DOHH2 (cell line): ENCODE data around the gene DACH1.
"Not testable (repeated sequence)": the region's sequence is repeated elsewhere in the genome, so short reads cannot be mapped to it uniquely, and the experiment has no call there.

Experiments
- H3F3A ChIP-seq: fragments of 200-600 bp; sonication (generic), shearing (Covaris generic); 2 replicates; pipeline ENCODE4 v1.6.0; 2016; ENCODE audit warnings: antibody characterized with exemption, mild to moderate bottlenecking; ENCODE audit not compliant: control insufficient read depth, insufficient read depth
- H3K27ac ChIP-seq: fragments of 200-600 bp; sonication (generic); 2 replicates; pipeline ENCODE4 v1.5.1; 2014; ENCODE audit warnings: low read depth, mild to moderate bottlenecking, low read length, moderate library complexity
- H3K27me3 ChIP-seq: fragments of 200-600 bp; sonication (generic); 2 replicates; pipeline ENCODE4 v1.6.1; 2014; ENCODE audit warnings: mild to moderate bottlenecking, low read length, mixed read lengths; ENCODE audit not compliant: control insufficient read depth
- H3K36me3 ChIP-seq: fragments of 200-600 bp; sonication (generic); 2 replicates; pipeline ENCODE4 v1.6.1; 2014; ENCODE audit warnings: mild to moderate bottlenecking, low read length, moderate library complexity, mixed read lengths; ENCODE audit not compliant: control insufficient read depth
- H3K4me1 ChIP-seq: fragments of 200-600 bp; sonication (generic); 2 replicates; pipeline ENCODE4 v1.6.1; 2014; ENCODE audit warnings: mild to moderate bottlenecking, low read length, mixed read lengths; ENCODE audit not compliant: control insufficient read depth
- H3K4me2 ChIP-seq: fragments of 200-600 bp; sonication (generic); 2 replicates; pipeline ENCODE4 v1.6.0; 2014; ENCODE audit warnings: mild to moderate bottlenecking, low read length, moderate library complexity
- H3K4me3 ChIP-seq: fragments of 200-600 bp; sonication (generic); 2 replicates; pipeline ENCODE4 v1.5.1; 2014; ENCODE audit warnings: mild to moderate bottlenecking, low read length, mixed read lengths
- H3K79me2 ChIP-seq: fragments of 200-600 bp; sonication (generic); 2 replicates; pipeline ENCODE4 v1.6.1; 2014; ENCODE audit warnings: mild to moderate bottlenecking, low read length, mixed read lengths; ENCODE audit not compliant: control insufficient read depth
- H3K9me2 ChIP-seq: fragments of 200-600 bp; sonication (generic); replicated peaks from 2 replicates; pipeline ENCODE4 v1.6.1; 2014; ENCODE audit warnings: mild to moderate bottlenecking, low read length, mixed read lengths; ENCODE audit not compliant: control insufficient read depth
- H3K9me3 ChIP-seq: fragments of 200-600 bp; sonication (generic); 2 replicates; pipeline ENCODE4 v1.6.1; 2014; ENCODE audit warnings: antibody characterized with exemption, low read length, mixed read lengths; ENCODE audit not compliant: control insufficient read depth, insufficient read depth
- H4K20me1 ChIP-seq: fragments of 200-600 bp; sonication (generic); 2 replicates; pipeline ENCODE4 v1.6.0; 2014; ENCODE audit warnings: low read depth, mild to moderate bottlenecking, antibody characterized with exemption, low read length, moderate library complexity; ENCODE audit not compliant: control insufficient read depth, insufficient read depth
- EZH2phosphoT487 ChIP-seq: fragments of 200-600 bp; sonication (generic); IDR thresholded peaks from 2 replicates; pipeline ENCODE4 v1.6.1; 2017; ENCODE audit warnings: borderline replicate concordance, mild to moderate bottlenecking, antibody characterized with exemption, low read length, moderate library complexity, mixed read lengths
- TF ChIP-seq, protein P1 (sequence below): fragments of 200-600 bp; sonication (generic); IDR thresholded peaks from one replicate; pipeline ENCODE4 v1.5.1; 2014; ENCODE audit warnings: antibody characterized with exemption, mild to moderate bottlenecking, low read depth, low read length; ENCODE audit not compliant: poor library complexity, severe bottlenecking

DACH1 gene

DNA sequence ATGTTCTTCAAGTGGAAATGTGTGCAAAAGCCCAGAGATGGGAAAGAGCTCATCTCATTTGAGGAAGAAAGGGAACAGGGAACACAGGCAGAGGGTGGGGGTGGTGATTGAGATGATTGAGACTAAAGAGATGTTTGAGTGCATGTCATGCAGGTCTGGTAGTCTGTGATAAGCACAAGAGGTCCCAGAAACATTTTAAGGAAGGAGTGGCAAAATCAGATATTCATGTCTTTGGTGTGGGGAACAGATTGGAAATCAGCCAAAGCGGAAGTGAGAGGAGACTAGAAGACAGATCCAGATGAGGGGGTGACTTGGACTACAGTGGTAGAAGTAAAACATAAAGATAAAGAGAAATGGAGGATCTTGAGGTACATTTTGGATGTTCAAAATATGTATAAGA is 39.4 kb upstream of the DACH1 start:
- Histone ChIP-seq H3K79me2 (no peaks in the 10 kb centered on the region), H3K4me2 (no peak overlapping the region), H3K27ac (no peak overlapping the region), H3K4me1 (no peaks in the 10 kb centered on the region), H4K20me1 (no peaks in the 10 kb centered on the region), H3K9me3 (no peaks in the 10 kb centered on the region), H3F3A (no peaks in the 10 kb centered on the region), H3K27me3 (no peaks in the 10 kb centered on the region), H3K4me3 (no peak overlapping the region), H3K36me3 (no peaks in the 10 kb centered on the region), H3K9me2 (no peaks in the 10 kb centered on the region)
- TF ChIP-seq, protein P1, sequence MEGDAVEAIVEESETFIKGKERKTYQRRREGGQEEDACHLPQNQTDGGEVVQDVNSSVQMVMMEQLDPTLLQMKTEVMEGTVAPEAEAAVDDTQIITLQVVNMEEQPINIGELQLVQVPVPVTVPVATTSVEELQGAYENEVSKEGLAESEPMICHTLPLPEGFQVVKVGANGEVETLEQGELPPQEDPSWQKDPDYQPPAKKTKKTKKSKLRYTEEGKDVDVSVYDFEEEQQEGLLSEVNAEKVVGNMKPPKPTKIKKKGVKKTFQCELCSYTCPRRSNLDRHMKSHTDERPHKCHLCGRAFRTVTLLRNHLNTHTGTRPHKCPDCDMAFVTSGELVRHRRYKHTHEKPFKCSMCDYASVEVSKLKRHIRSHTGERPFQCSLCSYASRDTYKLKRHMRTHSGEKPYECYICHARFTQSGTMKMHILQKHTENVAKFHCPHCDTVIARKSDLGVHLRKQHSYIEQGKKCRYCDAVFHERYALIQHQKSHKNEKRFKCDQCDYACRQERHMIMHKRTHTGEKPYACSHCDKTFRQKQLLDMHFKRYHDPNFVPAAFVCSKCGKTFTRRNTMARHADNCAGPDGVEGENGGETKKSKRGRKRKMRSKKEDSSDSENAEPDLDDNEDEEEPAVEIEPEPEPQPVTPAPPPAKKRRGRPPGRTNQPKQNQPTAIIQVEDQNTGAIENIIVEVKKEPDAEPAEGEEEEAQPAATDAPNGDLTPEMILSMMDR: no peak
- no peak for TF ChIP-seq EZH2phosphoT487

DNA sequence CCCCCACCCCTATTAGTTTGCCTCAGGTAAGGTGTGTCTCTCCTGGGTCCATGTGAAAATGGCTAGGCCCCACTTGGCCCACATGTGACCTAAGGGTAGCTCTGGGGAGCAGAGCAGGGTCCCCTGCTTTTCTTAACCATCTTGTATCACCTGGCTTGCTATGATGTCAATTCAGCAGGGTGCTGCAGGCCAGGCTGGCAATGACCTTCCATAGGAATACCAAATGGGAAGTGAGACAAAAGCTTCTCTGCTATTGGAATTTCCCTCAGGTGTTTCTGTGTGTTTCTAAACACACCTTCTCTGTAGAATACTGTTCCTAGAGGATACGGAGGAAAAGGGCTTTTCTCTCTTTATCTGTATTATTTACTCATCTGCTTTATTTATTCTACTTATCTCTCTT is 35.7 kb upstream of the DACH1 start:
- no peak overlapping the region for H3K4me3 ChIP-seq
- H3K4me2 ChIP-seq: no peak overlapping the region
- no peaks in the 10 kb centered on the region for H3K4me1 ChIP-seq
- no peak for TF ChIP-seq EZH2phosphoT487
- TF ChIP-seq, protein P1: no peak
- H4K20me1 ChIP-seq: no peaks in the 10 kb centered on the region
- H3F3A ChIP-seq: no peaks in the 10 kb centered on the region
- no peaks in the 10 kb centered on the region for H3K27me3 ChIP-seq
- H3K9me3 ChIP-seq: no peaks in the 10 kb centered on the region
- H3K27ac ChIP-seq: no peak overlapping the region
- no peaks in the 10 kb centered on the region for H3K79me2 ChIP-seq
- no peaks in the 10 kb centered on the region for H3K9me2 ChIP-seq
- no peaks in the 10 kb centered on the region for H3K36me3 ChIP-seq

DNA sequence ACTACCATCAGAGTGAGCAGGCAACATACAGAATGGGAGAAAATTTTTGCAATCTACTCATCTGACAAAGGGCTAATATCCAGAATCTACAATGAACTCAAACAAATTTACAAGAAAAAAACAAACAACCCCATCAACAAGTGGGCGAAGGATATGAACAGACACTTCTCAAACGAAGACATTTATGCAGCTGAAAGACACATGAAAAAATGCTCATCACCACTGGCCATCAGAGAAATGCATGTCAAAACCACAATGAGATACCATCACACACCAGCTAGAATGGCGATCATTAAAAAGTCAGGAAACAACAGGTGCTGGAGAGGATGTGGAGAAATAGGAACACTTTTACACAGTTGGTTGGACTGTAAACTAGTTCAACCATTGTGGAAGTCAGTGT is 26.5 kb upstream of the DACH1 start:
- not testable (repeated sequence) for H4K20me1 ChIP-seq, H3K4me1 ChIP-seq, H3K27me3 ChIP-seq, H3K27ac ChIP-seq, H3K9me2 ChIP-seq, H3F3A ChIP-seq, H3K36me3 ChIP-seq, H3K4me3 ChIP-seq, H3K79me2 ChIP-seq, H3K9me3 ChIP-seq, H3K4me2 ChIP-seq

DNA sequence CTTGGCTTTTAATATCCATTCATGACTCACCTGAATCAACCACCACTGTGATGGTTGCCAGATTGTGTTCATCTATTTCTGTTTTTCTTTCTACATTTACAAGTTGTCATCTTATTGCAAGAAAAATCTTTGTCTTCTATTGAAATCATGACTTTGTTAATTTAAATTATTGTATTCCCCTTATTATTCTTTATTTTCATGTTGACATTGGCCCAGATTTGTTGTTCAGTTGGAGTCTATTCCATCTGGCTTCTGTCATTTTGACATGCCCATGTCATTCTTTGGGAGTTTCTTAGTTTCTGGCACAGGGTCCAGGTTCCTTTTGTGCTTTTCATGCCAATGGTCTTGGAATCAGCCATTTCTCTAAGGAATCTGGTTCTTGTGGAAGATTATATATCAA is 19.9 kb upstream of the DACH1 start:
- Histone ChIP-seq H3K9me3 (no peaks in the 10 kb centered on the region), H3K9me2 (no peaks in the 10 kb centered on the region), H3K79me2 (no peaks in the 10 kb centered on the region), H4K20me1 (no peaks in the 10 kb centered on the region), H3K27me3 (no peaks in the 10 kb centered on the region), H3K27ac (no peak overlapping the region), H3K4me3 (no peak overlapping the region), H3K4me1 (no peaks in the 10 kb centered on the region), H3K36me3 (no peaks in the 10 kb centered on the region), H3F3A (no peaks in the 10 kb centered on the region), H3K4me2 (no peak overlapping the region)
- TF ChIP-seq EZH2phosphoT487: no peak
- TF ChIP-seq, protein P1: no peak
